GM11168 (cell line): ENCODE results near the gene ARHGAP24.
"Not testable (repeated sequence)": the region's sequence is repeated elsewhere in the genome, so short reads cannot be mapped to it uniquely, and the experiment has no call there.

ENCODE experiments used
- in situ Hi-C: fragments of 300-500 bp; cut with MboI; formaldehyde crosslinking; loops from one replicate; pipeline ENCODE4 v1.12.0; 2022; ENCODE audit warnings: low sequenced_read_pairs; ENCODE audit not compliant: unreplicated experiment

The ARHGAP24 gene

GRCh38 chr4:86021671-86022070, 546.7 kb downstream of the ARHGAP24 start:
- in situ Hi-C loops, result not testable (repeated sequence)

- in situ Hi-C loops, result no loop called here
These were observed 551.8 kb downstream of the ARHGAP24 start for GRCh38 chr4:86026720-86027119.

GRCh38 chr4:86031927-86032326, 557.0 kb downstream of the ARHGAP24 start:
- in situ Hi-C loops, result no loop called here

- in situ Hi-C loops, result no loop called here
These were observed 557.6 kb downstream of the ARHGAP24 start for GRCh38 chr4:86032476-86033022.

GRCh38 chr4:86033171-86033570, 558.2 kb downstream of the ARHGAP24 start:
- in situ Hi-C loops, result no loop called here

- in situ Hi-C loops, result no loop called here
These were observed 559.7 kb downstream of the ARHGAP24 start for GRCh38 chr4:86034616-86035015.

GRCh38 chr4:86035688-86036087, 560.7 kb downstream of the ARHGAP24 start:
- in situ Hi-C loops, result no loop called here

- in situ Hi-C loops, result no loop called here
These were observed 561.8 kb downstream of the ARHGAP24 start for GRCh38 chr4:86036736-86037135.

- in situ Hi-C loops, result no loop called here
These were observed 563.1 kb downstream of the ARHGAP24 start for GRCh38 chr4:86038037-86038436.

GRCh38 chr4:86043755-86044592, 569.0 kb downstream of the ARHGAP24 start:
- in situ Hi-C loops, result no loop called here

- in situ Hi-C loops, result no loop called here
These were observed 569.6 kb downstream of the ARHGAP24 start for GRCh38 chr4:86044593-86044985.

GRCh38 chr4:86048426-86048825, 573.5 kb downstream of the ARHGAP24 start:
- in situ Hi-C loops, result no loop called here

- in situ Hi-C loops, result no loop called here
These were observed 575.5 kb downstream of the ARHGAP24 start for GRCh38 chr4:86050496-86050895.
